ENCODE results near the gene HSPA4.

HSPA4 gene

GRCh38 chr5:133117912-133118445, 66.2 kb downstream of the HSPA4 start:
- no peak overlapping the region for H2AFZ ChIP-seq (ENCODE audit: low read depth, low read length)
- TF ChIP-seq, protein P1, sequence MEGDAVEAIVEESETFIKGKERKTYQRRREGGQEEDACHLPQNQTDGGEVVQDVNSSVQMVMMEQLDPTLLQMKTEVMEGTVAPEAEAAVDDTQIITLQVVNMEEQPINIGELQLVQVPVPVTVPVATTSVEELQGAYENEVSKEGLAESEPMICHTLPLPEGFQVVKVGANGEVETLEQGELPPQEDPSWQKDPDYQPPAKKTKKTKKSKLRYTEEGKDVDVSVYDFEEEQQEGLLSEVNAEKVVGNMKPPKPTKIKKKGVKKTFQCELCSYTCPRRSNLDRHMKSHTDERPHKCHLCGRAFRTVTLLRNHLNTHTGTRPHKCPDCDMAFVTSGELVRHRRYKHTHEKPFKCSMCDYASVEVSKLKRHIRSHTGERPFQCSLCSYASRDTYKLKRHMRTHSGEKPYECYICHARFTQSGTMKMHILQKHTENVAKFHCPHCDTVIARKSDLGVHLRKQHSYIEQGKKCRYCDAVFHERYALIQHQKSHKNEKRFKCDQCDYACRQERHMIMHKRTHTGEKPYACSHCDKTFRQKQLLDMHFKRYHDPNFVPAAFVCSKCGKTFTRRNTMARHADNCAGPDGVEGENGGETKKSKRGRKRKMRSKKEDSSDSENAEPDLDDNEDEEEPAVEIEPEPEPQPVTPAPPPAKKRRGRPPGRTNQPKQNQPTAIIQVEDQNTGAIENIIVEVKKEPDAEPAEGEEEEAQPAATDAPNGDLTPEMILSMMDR (IDR thresholded peaks at IDR 0.05; ENCODE audit: borderline replicate concordance, extremely low read depth, low read length, poor library complexity, severe bottlenecking), result no peak
- no peak for TF ChIP-seq EZH2 (IDR thresholded peaks at IDR 0.05; ENCODE audit: borderline replicate concordance, low read depth, low read length, severe bottlenecking)
- H4K20me1 ChIP-seq (ENCODE audit: insufficient read depth, low read length), result no peaks in the 10 kb centered on the region
- no peaks in the 10 kb centered on the region for H3K27me3 ChIP-seq (ENCODE audit: insufficient read depth, low read length, poor library complexity)
- no peak for ATAC-seq (ENCODE audit: insufficient read depth, low read depth)
- H3K79me2 ChIP-seq (ENCODE audit: insufficient read depth, low read length), result no peaks in the 10 kb centered on the region
- H3K36me3 ChIP-seq (ENCODE audit: insufficient read depth, low read length), result no peaks in the 10 kb centered on the region
- H3K9ac ChIP-seq (ENCODE audit: low read depth, low read length), result no peak overlapping the region
- DNase-seq, result no peak
- no peaks in the 10 kb centered on the region for H3K4me1 ChIP-seq (ENCODE audit: insufficient read depth, low read length)
- no peaks in the 10 kb centered on the region for H3K9me3 ChIP-seq (ENCODE audit: insufficient read depth, low read length, severe bottlenecking)
- H3K4me2 ChIP-seq (ENCODE audit: insufficient read depth, low read length), result no peak overlapping the region
- H3K27ac ChIP-seq (ENCODE audit: low read length), result no peak overlapping the region
- H3K4me3 ChIP-seq (ENCODE audit: low read depth in 1 of 2, low read length in 2 of 2), result no peak overlapping the region

GRCh38 chr5:133118741-133119140, 66.9 kb downstream of the HSPA4 start:
- ATAC-seq (ENCODE audit: insufficient read depth, low read depth) (no peak), DNase-seq (no peak)
- Histone ChIP-seq H2AFZ (ENCODE audit: low read depth, low read length) (no peak overlapping the region), H3K4me1 (ENCODE audit: insufficient read depth, low read length) (no peaks in the 10 kb centered on the region), H3K27me3 (ENCODE audit: insufficient read depth, low read length, poor library complexity) (no peaks in the 10 kb centered on the region), H3K27ac (ENCODE audit: low read length) (no peak overlapping the region), H3K4me2 (ENCODE audit: insufficient read depth, low read length) (no peak overlapping the region), H3K79me2 (ENCODE audit: insufficient read depth, low read length) (no peaks in the 10 kb centered on the region), H3K36me3 (ENCODE audit: insufficient read depth, low read length) (no peaks in the 10 kb centered on the region), H3K9me3 (ENCODE audit: insufficient read depth, low read length, severe bottlenecking) (no peaks in the 10 kb centered on the region), H4K20me1 (ENCODE audit: insufficient read depth, low read length) (no peaks in the 10 kb centered on the region), H3K4me3 (ENCODE audit: low read depth in 1 of 2, low read length in 2 of 2) (no peak overlapping the region), H3K9ac (ENCODE audit: low read depth, low read length) (no peak overlapping the region)
- TF ChIP-seq, protein P1 (IDR thresholded peaks at IDR 0.05; ENCODE audit: borderline replicate concordance, extremely low read depth, low read length, poor library complexity, severe bottlenecking), result no peak
- TF ChIP-seq EZH2 (IDR thresholded peaks at IDR 0.05; ENCODE audit: borderline replicate concordance, low read depth, low read length, severe bottlenecking), result no peak

DNA sequence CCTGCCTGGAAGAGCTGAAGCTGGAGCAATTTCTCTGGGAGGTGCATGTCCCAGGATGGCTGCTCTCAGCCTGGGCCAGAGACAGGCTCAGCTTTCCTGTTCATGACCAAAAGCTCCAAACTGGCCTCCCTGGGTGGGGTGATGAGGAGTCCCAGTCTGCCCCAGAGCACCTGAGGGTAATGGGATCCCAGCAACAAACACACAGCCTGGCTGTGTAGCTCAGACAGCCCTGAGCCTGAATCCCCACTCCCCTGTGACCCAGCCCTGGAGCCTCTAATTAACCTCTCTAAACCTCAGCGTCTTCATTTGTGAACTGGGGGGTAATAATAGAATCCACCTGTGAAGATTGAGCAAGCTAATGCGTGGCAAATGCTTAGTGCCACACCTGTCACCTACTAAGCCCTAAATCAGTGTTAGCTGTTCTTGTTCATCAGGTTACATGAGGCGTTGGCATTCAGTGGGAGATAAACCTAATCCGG, 67.5 kb downstream of the HSPA4 start:
- Histone ChIP-seq H3K4me3 (ENCODE audit: low read depth in 1 of 2, low read length in 2 of 2) (no peak overlapping the region), H3K9ac (ENCODE audit: low read depth, low read length) (no peak overlapping the region), H3K36me3 (ENCODE audit: insufficient read depth, low read length) (no peaks in the 10 kb centered on the region), H2AFZ (ENCODE audit: low read depth, low read length) (no peak overlapping the region), H3K4me2 (ENCODE audit: insufficient read depth, low read length) (no peak overlapping the region), H4K20me1 (ENCODE audit: insufficient read depth, low read length) (no peaks in the 10 kb centered on the region), H3K9me3 (ENCODE audit: insufficient read depth, low read length, severe bottlenecking) (no peaks in the 10 kb centered on the region), H3K27me3 (ENCODE audit: insufficient read depth, low read length, poor library complexity) (no peaks in the 10 kb centered on the region), H3K4me1 (ENCODE audit: insufficient read depth, low read length) (no peaks in the 10 kb centered on the region), H3K79me2 (ENCODE audit: insufficient read depth, low read length) (no peaks in the 10 kb centered on the region), H3K27ac (ENCODE audit: low read length) (no peak overlapping the region)
- DNase-seq (no peak), ATAC-seq (ENCODE audit: insufficient read depth, low read depth) (no peak)
- TF ChIP-seq, protein P1 (IDR thresholded peaks at IDR 0.05; ENCODE audit: borderline replicate concordance, extremely low read depth, low read length, poor library complexity, severe bottlenecking), result no peak
- no peak for TF ChIP-seq EZH2 (IDR thresholded peaks at IDR 0.05; ENCODE audit: borderline replicate concordance, low read depth, low read length, severe bottlenecking)
